IPS DF 6.9 (cell line): ENCODE data around the gene DAB1.

Source experiments
- DNase-seq: peaks from one replicate; pipeline ENCODE4 v3.0.0-alpha.2; 2013; ENCODE audit warnings: low read depth, low spot score
- H3K27ac ChIP-seq: one replicate; pipeline ENCODE4 v1.5.1; 2013; ENCODE audit warnings: low read length, control low read depth
- H3K27me3 ChIP-seq: 2 replicates; pipeline ENCODE4 v1.6.1; 2013; ENCODE audit warnings: mild to moderate bottlenecking, low read length; ENCODE audit not compliant: control insufficient read depth, insufficient read depth
- H3K36me3 ChIP-seq: 2 replicates; pipeline ENCODE4 v1.6.1; 2013; ENCODE audit warnings: low read length; ENCODE audit not compliant: control insufficient read depth, insufficient read depth
- H3K4me1 ChIP-seq: 2 replicates; pipeline ENCODE4 v1.6.1; 2013; ENCODE audit warnings: low read length; ENCODE audit not compliant: control insufficient read depth, insufficient read depth
- H3K4me3 ChIP-seq: 2 replicates; pipeline ENCODE4 v1.5.1; 2013; ENCODE audit warnings: mild to moderate bottlenecking, low read length
- H3K9me3 ChIP-seq: 2 replicates; pipeline ENCODE4 v1.6.1; 2013; ENCODE audit warnings: low read length, inconsistent platforms; ENCODE audit not compliant: control insufficient read depth, insufficient read depth
- WGBS: extraction: QIAGEN DNeasy Blood & Tissue Kit; methylation state at CpG from one replicate; pipeline ENCODE4 v1.1.7; 2013; ENCODE audit warnings: mixed read lengths, missing lambda C conversion rate; ENCODE audit not compliant: insufficient read length, insufficient coverage; 5-methylcytosine and 5-hydroxymethylcytosine counted together

The DAB1 gene

DNA sequence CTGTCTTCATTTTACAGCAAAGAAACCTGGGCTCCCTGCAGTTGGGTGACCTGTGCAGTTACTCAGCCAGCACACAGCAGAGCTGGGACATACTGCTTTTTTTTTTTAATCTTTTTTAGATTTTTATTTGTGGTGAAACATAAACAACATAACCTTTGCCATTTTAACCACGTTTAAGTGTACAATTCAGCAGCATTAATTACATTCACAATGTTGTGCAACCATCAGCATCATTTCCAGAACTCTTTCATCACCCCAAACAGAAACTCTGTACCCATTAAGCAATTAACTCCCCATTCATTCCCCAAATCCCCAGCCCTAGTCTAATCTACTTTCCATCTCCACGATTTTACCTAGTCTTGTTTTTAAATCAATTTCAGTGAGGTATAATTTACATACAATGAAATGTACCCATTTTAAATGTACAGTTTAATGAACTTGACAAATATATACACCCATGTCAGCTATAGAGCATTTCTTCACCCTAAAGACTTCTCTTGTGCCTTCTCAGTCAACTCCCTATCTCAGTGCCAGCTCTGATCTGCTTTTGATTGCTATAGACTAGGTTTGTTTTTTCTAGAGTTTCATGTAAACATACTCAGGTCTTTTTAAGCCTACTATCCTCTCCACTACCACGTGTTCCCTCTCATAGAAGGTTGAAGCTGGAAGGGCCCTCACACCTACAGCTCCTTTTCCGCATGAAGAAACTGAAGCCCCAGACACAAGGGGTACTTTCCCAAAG, 420.3 kb downstream of the DAB1 start:
- 100% methylated on average over 1 of the region's 4 CpGs for WGBS
- Histone ChIP-seq H3K4me3 (no peak overlapping the region), H3K4me1 (no peaks in the 10 kb centered on the region), H3K36me3 (no peaks in the 10 kb centered on the region), H3K27me3 (no peaks in the 10 kb centered on the region), H3K9me3 (no peaks in the 10 kb centered on the region), H3K27ac (no peak overlapping the region)
- DNase-seq: no peak

DNA sequence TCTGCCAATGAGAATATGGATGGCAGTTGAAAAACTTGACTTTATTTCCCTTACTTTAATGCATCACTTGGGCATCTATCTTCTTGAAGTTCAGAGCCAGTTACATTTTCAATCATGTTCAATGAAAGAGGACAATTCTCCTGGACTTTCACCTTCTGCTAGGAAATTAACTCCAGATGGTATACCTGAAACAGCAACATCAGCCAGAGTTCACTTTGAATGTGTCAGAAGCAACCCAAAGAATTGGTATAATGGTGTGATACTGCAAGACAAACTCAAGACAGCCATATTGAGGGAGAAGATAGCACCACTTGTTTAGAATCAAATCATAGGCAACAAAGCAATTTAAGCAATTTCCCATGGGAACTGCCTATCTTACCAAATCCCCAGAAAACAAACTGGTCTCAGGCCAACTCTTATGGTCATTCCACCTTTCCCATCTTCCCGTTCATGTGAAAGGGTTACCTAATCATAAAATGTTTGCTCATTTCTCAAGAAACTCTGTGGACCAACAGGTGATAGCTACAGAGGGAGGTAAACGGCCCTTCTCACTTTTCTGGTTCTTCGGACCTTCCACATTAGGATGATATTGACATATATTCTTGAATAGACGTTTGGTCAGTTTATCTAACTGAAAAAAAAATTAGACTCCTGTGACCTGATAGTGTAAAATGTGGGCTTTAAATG, 428.3 kb downstream of the DAB1 start:
- no peak overlapping the region for H3K27ac ChIP-seq
- no peaks in the 10 kb centered on the region for H3K4me1 ChIP-seq
- H3K4me3 ChIP-seq: no peak overlapping the region
- H3K9me3 ChIP-seq: no peaks in the 10 kb centered on the region
- no peak for DNase-seq
- WGBS: no CpG with 5 or more reads among the region's 4 CpGs
- no peaks in the 10 kb centered on the region for H3K27me3 ChIP-seq
- no peaks in the 10 kb centered on the region for H3K36me3 ChIP-seq

DNA sequence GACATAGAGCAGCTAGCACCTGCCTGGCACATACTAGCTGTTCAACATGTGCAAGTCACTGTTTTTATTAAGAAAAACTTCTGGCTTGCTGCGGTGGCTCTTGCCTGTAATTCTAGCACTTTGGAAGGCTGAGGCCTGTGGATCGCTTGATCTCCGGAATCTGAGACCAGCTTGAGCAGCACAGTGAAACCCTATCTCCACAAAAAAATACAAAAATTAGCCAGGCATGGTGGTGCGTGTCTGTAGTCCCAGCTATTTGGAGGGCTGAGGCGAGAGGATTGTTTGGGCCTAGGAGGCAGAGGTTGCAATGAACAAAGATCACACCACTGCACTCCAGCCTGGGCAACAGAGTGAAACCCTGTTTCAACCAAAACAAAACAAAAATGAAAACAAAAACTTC, 430.4 kb downstream of the DAB1 start:
- no peaks in the 10 kb centered on the region for H3K4me1 ChIP-seq
- WGBS: no CpG with 5 or more reads among the region's 5 CpGs
- no peaks in the 10 kb centered on the region for H3K27me3 ChIP-seq

DNA sequence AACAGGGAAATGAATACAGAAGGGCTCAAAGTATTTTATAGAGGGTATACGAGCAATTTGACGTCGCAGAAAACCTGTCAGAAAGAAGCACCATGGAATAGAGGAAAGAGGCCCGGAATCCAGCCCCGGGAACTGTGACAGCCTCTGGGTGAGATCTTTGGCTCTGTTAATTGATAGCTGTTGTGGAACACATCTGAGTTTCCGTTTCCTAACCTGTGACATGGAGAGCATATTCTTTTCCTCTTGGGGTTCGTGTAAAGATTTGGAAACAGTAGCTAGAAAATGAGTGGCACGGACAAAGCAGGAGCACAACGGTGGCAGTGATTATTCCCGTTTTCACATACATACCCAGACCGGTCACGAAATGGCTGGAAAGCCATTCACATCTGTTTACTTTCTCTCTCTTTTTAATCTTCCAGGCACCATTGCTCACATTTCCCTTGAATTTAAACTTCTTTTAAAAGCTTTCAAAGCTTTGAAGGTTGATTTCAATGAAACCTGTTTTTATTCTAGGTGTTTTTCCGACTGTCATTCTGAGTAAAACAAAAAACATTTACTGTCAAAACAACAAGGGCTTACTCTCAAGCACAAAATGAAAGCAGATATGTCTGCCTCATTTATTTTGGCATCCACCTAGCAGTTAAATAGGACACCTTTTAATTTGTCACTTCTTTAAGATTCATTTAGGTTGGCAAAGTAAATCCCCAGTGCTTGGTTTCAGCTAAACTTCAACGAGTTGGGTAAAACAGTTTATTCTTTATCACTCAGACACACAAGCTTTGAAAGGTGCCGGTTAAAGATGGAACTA, 431.3 kb downstream of the DAB1 start:
- H3K4me3 ChIP-seq: no peak overlapping the region
- DNase-seq: no peak
- no peaks in the 10 kb centered on the region for H3K4me1 ChIP-seq
- WGBS: no CpG with 5 or more reads among the region's 15 CpGs
- H3K9me3 ChIP-seq: no peaks in the 10 kb centered on the region
- no peak overlapping the region for H3K27ac ChIP-seq
- no peaks in the 10 kb centered on the region for H3K27me3 ChIP-seq
- no peaks in the 10 kb centered on the region for H3K36me3 ChIP-seq

More for the DNA sequence above, 430.4 kb downstream of the DAB1 start:
- H3K4me3 ChIP-seq: no peak overlapping the region
- no peaks in the 10 kb centered on the region for H3K36me3 ChIP-seq
- no peak overlapping the region for H3K27ac ChIP-seq
- no peaks in the 10 kb centered on the region for H3K9me3 ChIP-seq
- no peak for DNase-seq

DNA sequence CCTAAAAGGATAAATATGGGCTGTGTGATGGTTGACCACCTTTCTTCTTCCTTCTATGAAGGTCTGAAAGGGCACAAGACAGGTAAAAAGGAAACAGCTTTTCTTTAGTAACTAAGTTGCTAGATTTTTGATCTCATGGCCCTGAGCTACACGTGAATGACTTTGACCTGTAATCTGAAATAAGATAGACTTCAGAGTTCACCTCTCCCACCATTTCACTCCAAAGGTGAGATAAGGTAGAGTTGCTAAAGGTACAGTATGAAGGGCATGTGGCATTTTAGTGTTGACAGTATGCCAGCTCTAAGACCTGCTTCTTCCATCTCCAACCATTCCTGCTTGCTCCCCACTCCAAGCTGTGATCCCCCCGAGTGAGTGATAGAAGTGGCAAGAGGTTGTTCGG, 432.3 kb downstream of the DAB1 start:
- DNase-seq: no peak
- H3K4me3 ChIP-seq: no peak overlapping the region
- no peaks in the 10 kb centered on the region for H3K27me3 ChIP-seq
- no peak overlapping the region for H3K27ac ChIP-seq
- no CpG with 5 or more reads among the region's 3 CpGs for WGBS
- no peaks in the 10 kb centered on the region for H3K9me3 ChIP-seq
- H3K4me1 ChIP-seq: no peaks in the 10 kb centered on the region
- no peaks in the 10 kb centered on the region for H3K36me3 ChIP-seq

DNA sequence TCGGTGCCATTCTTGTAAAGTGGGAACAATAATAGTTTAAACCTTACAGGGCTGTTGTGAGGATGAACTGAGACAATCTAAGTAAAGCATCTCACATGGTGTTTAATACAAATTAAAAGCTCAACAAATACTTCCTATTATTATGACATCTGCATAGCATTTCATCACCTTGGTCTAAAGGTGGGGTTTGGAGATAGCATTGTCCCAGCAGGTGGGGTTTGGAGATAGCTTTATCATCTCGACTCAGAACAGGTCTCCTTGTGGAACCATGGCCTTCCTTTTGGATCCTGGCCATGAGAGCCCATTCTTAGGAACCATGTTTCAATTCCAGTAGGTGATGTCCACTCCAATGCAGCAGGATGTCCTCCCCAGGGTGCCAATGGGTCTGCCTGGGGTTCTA, 437.5 kb downstream of the DAB1 start:
- Histone ChIP-seq H3K27ac (no peak overlapping the region), H3K27me3 (no peaks in the 10 kb centered on the region), H3K4me3 (no peak overlapping the region), H3K36me3 (no peaks in the 10 kb centered on the region), H3K9me3 (no peaks in the 10 kb centered on the region), H3K4me1 (no peaks in the 10 kb centered on the region)
- DNase-seq: no peak
- no CpG with 5 or more reads among the region's 2 CpGs for WGBS

DNA sequence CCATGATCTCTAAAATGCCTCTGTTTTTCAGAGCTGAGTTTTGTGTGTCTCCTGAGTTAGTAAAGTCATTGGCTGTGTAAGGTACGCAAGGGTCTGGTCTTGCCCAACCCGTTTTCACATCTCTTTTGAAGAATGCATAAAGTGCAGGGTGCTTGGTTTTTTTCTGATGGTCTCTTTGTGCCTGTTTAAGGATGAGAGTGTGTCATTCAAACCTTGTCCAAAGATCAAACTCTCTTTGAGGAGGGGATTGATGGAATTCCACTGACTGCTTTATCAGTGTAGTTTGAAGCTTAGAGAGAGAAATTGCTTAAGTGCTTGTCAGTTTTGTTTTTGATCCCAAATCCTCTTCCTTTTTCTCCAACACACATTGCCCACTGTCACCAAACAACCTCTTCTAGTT, 438.0 kb downstream of the DAB1 start:
- Histone ChIP-seq H3K4me1 (no peaks in the 10 kb centered on the region), H3K4me3 (no peak overlapping the region), H3K9me3 (no peaks in the 10 kb centered on the region), H3K27me3 (no peaks in the 10 kb centered on the region), H3K36me3 (no peaks in the 10 kb centered on the region), H3K27ac (no peak overlapping the region)
- no peak for DNase-seq
- WGBS: no CpG with 5 or more reads among the region's 2 CpGs

DNA sequence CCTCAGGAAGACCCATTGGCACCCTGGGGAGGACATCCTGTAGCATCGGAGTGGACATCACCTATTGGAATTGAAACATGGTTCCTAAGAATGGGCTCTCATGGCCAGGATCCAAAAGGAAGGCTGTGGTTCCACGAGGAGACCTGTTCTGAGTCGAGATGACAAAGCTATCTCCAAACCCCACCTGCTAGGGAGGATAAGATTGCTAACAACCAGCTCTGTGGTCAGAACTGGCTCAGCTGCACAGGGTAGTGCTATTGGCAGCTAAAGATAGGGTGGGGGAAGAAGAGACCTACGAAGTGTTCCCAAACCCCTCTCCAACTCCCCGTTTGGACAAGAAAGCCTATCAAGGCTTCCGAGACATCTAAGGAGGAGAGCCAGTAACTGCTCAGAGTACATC, 440.4 kb downstream of the DAB1 start:
- H3K27ac ChIP-seq: no peak overlapping the region
- H3K4me3 ChIP-seq: no peak overlapping the region
- H3K9me3 ChIP-seq: no peaks in the 10 kb centered on the region
- H3K36me3 ChIP-seq: no peaks in the 10 kb centered on the region
- no CpG with 5 or more reads among the region's 6 CpGs for WGBS
- H3K4me1 ChIP-seq: no peaks in the 10 kb centered on the region
- no peak for DNase-seq
- H3K27me3 ChIP-seq: no peaks in the 10 kb centered on the region

DNA sequence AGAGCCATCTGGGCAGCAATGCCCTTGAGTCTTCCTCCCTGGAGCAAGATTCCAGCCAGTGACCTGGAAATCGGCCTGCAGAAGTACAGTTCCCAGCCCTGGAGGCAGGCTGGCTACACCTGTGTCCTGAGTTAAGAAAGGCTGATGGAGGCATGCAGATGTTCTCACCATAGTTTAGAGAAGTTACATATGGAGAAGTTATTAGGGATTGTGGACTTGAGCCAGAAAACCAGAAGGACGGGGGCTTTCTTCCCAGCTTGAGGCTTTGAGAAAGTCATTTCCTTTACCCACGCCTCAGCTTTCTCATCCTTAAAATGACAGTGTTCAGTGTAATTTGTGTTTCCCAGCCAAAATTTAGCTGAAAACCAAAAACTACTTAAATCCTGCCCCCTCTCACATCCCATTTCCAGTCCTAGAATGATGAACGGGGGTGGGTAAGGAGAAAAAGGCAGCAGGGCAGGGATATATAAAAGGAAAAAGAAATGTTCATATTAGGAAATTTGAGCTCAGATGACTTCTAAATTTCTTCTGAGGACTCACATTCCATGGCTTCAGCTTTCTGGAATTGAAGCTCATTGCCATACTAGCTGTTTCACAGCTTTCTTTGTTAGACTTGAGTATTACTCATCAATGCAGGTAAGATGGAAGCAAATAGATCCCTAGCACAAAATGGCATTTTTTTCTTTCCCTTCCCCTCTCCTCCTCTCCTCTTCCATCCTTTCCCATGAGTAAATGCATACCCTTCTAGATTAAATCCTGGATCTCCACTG, 443.7 kb downstream of the DAB1 start:
- no peaks in the 10 kb centered on the region for H3K27me3 ChIP-seq
- DNase-seq: no peak
- H3K36me3 ChIP-seq: no peaks in the 10 kb centered on the region
- no peak overlapping the region for H3K4me3 ChIP-seq
- WGBS: no CpG with 5 or more reads among the region's 4 CpGs
- no peak overlapping the region for H3K27ac ChIP-seq
- no peaks in the 10 kb centered on the region for H3K4me1 ChIP-seq
- no peaks in the 10 kb centered on the region for H3K9me3 ChIP-seq

DNA sequence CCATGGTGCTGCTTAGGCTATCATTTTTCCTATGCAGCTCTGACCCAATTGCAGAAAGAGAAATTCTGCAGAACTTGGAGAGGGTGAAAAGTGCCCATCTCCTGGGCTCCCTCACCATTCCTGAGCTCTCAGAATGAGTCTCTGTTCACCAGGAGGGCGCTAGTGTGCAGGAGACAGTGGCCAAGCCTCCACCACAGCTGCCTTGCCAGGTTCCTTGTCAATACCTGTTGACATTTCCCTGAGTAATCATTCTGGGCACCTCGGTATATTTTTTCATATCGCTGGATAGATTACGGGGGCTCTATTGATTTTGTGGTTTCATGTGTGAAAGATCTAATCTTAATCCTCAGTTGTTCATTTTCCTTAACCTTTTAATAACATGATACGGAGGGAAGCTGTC, 445.0 kb downstream of the DAB1 start:
- Histone ChIP-seq H3K36me3 (no peaks in the 10 kb centered on the region), H3K27ac (no peak overlapping the region), H3K4me3 (no peak overlapping the region), H3K4me1 (no peaks in the 10 kb centered on the region), H3K9me3 (no peaks in the 10 kb centered on the region), H3K27me3 (no peaks in the 10 kb centered on the region)
- no CpG with 5 or more reads among the region's 5 CpGs for WGBS
- no peak for DNase-seq
